Stomach smooth muscle (tissue), 2 donors: Measurements from ENCODE around the gene MAN1B1.
"Not testable (repeated sequence)": the region's sequence is repeated elsewhere in the genome, so short reads cannot be mapped to it uniquely, and the experiment has no call there.

ENCODE experiments used
- H3K27ac ChIP-seq: one replicate; pipeline ENCODE4 v1.7.0; 2013; ENCODE audit warnings: mild to moderate bottlenecking, low read length, inconsistent platforms
- H3K27me3 ChIP-seq, 2 donors: one replicate each; pipeline ENCODE4 v1.7.0; 2013; ENCODE audit warnings: low read length in 2 of 2; ENCODE audit not compliant: insufficient read depth in 2 of 2, control insufficient read depth in 1 of 2
- H3K36me3 ChIP-seq, 2 donors: one replicate each; pipeline ENCODE4 v1.7.0; 2013; ENCODE audit warnings: low read length in 2 of 2; ENCODE audit not compliant: control insufficient read depth in 2 of 2, insufficient read depth in 2 of 2
- H3K4me1 ChIP-seq: one replicate; pipeline ENCODE4 v1.7.0; 2013; ENCODE audit warnings: low read length; ENCODE audit not compliant: control insufficient read depth, insufficient read depth
- H3K4me3 ChIP-seq, 2 donors: one replicate each; pipeline ENCODE4 v1.7.0; 2013; ENCODE audit warnings: low read length in 2 of 2
- H3K9ac ChIP-seq, 2 donors: one replicate each; pipeline ENCODE4 v1.7.0; 2013; ENCODE audit warnings: low read length in 2 of 2, mild to moderate bottlenecking in 1 of 2
- H3K9me3 ChIP-seq, 2 donors: one replicate each; pipeline ENCODE4 v1.7.0; 2013; ENCODE audit warnings: low read length in 2 of 2; ENCODE audit not compliant: control insufficient read depth in 2 of 2
- donor health status: healthy.
- donor health status: Pancreatic carcinoma.

MAN1B1 gene

GRCh38 chr9:137114613-137115393 lies 28.0 kb downstream of the MAN1B1 start, which contains the start of gene DPP7:
Gene DPP7 (minus strand): TSS chr9:137114733. CDS start chr9:137114713, 20 bp downstream.
- Histone ChIP-seq H3K27ac (no peak within 1 kb of the TSS), H3K4me3 (peak within 1 kb of the TSS; percentile 43 to 71), H3K4me1 (peaks cover 6% of the 10 kb centered on the region), H3K36me3 (peaks cover 0 to 7% of the 10 kb centered on the region in 2 donors), H3K27me3 (peaks cover 0 to 5% of the 10 kb centered on the region in 2 donors), H3K9me3 (no peaks in the 10 kb centered on the region), H3K9ac (peak within 1 kb of the TSS; percentile 36 to 55)

DNA sequence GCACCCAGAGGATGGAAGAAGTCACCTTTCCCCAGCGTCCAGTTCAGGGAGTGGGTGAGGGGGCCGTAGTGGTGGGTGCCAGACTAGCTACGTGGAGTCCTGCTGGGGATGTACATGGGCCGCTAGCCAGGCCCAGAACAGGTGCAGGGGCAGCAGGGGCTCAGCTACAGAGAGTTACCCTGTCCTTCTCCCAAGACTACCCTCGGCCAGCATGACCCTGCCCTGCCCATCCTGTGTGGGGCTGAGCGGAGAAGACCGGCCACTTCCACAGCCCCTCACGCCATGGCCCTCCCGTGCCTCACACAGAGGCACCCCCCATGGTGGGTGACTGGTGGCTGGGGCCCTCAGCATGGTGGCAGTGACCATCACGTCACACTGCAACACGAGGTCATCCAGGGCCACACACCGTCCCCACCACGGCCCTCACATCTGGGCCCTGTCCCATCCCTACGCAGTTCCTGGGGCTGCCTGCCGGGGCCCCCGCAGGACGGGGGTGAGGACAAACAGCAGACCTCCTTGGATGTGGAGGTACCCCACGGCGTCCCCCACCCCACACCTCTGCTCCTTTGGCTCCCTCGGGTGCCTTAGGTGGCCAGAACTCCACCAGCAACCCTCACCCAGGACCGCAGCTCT lies 28.7 kb downstream of the MAN1B1 start:
- Histone ChIP-seq H3K27ac (no peak overlapping the region), H3K36me3 (peaks cover 0 to 7% of the 10 kb centered on the region in 2 donors), H3K4me1 (peaks cover 6% of the 10 kb centered on the region), H3K9me3 (no peaks in the 10 kb centered on the region), H3K27me3 (peaks cover 0 to 5% of the 10 kb centered on the region in 2 donors), H3K4me3 (peak overlapping the region in 1 of 2 donors; percentile 71), H3K9ac (no peak overlapping the region)

GRCh38 chr9:137116027-137116507 lies 29.3 kb downstream of the MAN1B1 start:
- Histone ChIP-seq H3K36me3 (peaks cover 0 to 3% of the 10 kb centered on the region in 2 donors), H3K9ac (no peak overlapping the region), H3K4me1 (peaks cover 6% of the 10 kb centered on the region), H3K27me3 (peaks cover 0 to 5% of the 10 kb centered on the region in 2 donors), H3K9me3 (no peaks in the 10 kb centered on the region), H3K4me3 (no peak overlapping the region), H3K27ac (no peak overlapping the region)

DNA sequence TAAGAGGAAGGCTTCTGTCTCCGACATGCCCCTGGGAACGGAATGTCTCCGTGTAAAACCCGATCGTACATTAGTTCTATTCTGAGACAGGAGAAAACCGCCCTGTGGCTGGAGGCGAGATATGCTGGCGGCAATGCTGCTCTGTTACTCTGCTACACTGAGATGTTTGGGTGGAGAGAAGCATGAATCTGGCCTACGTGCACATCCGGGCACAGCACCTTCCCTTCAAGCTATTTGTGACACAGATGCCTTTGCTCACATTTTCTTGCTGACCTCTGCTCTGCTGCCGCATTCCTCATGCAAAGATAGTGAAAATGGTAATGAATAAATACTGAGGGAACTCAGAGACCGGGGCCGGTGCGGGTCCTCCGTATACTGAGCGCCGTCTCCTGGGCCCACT lies 29.9 kb downstream of the MAN1B1 start:
- H3K27ac ChIP-seq = no peak overlapping the region
- no peak overlapping the region for H3K4me3 ChIP-seq
- H3K4me1 ChIP-seq = peaks cover 6% of the 10 kb centered on the region
- H3K27me3 ChIP-seq = peaks cover 0 to 5% of the 10 kb centered on the region in 2 donors
- no peak overlapping the region for H3K9ac ChIP-seq
- H3K36me3 ChIP-seq = peaks cover 0 to 3% of the 10 kb centered on the region in 2 donors
- H3K9me3 ChIP-seq = no peaks in the 10 kb centered on the region

DNA sequence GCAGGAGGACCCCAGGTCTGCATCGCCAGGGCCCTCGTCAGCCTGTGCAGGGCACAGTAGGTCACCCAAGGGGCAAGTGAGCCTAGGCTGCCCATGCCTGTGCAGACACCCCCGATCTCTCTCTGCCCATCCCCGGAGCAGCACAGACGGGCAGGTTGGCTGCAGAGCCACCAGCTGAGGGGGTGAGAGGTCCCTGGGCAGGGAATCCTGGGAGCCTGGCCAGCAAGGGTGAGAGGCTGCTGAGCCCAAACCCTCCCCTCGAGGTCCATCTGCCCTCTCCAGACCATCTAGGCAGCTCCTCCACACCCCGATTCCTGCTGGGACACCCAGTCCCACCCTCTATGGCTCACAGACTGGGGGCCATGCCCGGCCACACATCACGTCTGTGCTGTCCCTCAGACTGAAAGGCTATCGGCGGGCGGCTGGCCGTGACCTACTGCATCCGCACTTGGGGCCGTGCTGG lies 30.5 kb downstream of the MAN1B1 start:
- H3K27me3 ChIP-seq = peaks cover 0 to 5% of the 10 kb centered on the region in 2 donors
- no peak overlapping the region for H3K27ac ChIP-seq
- no peak overlapping the region for H3K9ac ChIP-seq
- H3K4me1 ChIP-seq = peaks cover 6% of the 10 kb centered on the region
- no peaks in the 10 kb centered on the region for H3K9me3 ChIP-seq
- H3K4me3 ChIP-seq = no peak overlapping the region
- peaks cover 0 to 3% of the 10 kb centered on the region in 2 donors for H3K36me3 ChIP-seq

GRCh38 chr9:137118092-137118603 lies 31.4 kb downstream of the MAN1B1 start:
- not testable (repeated sequence) for H3K36me3 ChIP-seq, H3K9me3 ChIP-seq, H3K4me3 ChIP-seq, H3K27me3 ChIP-seq, H3K27ac ChIP-seq, H3K9ac ChIP-seq, H3K4me1 ChIP-seq

- H3K4me3 ChIP-seq, H3K27me3 ChIP-seq, H3K9ac ChIP-seq, H3K36me3 ChIP-seq, H3K4me1 ChIP-seq, H3K9me3 ChIP-seq, H3K27ac ChIP-seq: not testable (repeated sequence)
Observed at GRCh38 chr9:137121927-137122795, 35.4 kb downstream of the MAN1B1 start.

- not testable (repeated sequence) for H3K9me3 ChIP-seq, H3K27ac ChIP-seq, H3K9ac ChIP-seq
Observed at GRCh38 chr9:137122796-137123467, 36.1 kb downstream of the MAN1B1 start.

DNA sequence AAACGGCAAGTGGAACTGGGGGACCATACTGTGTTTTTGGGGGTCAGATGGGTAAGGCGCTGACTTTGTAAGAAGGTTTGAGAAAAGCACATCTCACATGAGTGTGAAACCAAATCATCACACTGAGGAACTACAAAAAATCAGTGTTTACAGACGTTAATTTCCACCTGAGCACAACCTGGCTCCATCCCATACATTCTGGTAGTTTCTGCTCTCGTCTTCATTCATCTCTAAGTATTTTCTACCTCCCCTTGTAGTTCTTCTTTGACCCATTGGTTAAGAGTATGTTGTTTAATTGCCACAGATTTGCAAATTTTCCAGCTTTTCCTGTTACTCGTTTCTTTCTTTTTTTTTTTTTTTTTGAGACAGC lies 36.7 kb downstream of the MAN1B1 start:
- H3K9me3 ChIP-seq = no peaks in the 10 kb centered on the region
- H3K4me3 ChIP-seq = no peak overlapping the region
- peaks cover 5% of the 10 kb centered on the region for H3K4me1 ChIP-seq
- H3K27ac ChIP-seq = no peak overlapping the region
- H3K9ac ChIP-seq = no peak overlapping the region
- no peaks in the 10 kb centered on the region for H3K36me3 ChIP-seq
- no peaks in the 10 kb centered on the region for H3K27me3 ChIP-seq

More at GRCh38 chr9:137122796-137123467, 36.1 kb downstream of the MAN1B1 start:
- H3K4me3 ChIP-seq, H3K4me1 ChIP-seq, H3K36me3 ChIP-seq, H3K27me3 ChIP-seq: not testable (repeated sequence)

DNA sequence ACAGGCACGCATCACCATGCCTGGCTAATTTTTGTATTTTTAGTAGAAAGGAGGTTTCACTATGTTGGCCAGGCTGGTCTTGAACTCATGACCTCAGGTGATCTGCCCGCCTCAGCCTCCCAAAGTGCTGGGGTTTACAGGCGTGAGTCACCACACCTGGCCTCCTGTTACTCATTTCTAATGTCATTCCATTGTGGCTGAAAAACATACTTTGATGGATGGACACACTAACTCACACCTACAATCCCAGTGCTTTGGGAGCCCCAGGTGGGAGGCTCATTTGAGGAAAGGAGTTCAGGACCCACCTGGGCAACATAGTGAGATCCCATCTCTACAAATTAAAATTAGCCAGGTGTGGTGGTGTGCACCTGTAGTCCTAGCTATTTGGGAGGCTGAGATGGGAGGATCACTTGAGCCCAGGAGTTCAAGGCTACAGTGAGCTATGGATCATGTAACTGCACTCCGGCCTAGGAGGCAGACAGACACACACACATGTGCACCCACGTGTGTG lies 37.2 kb downstream of the MAN1B1 start:
- not testable (repeated sequence) for H3K4me3 ChIP-seq, H3K36me3 ChIP-seq, H3K27ac ChIP-seq, H3K27me3 ChIP-seq, H3K9me3 ChIP-seq, H3K9ac ChIP-seq
- H3K4me1 ChIP-seq = peaks cover 11% of the 10 kb centered on the region
